K562 (cell line): Measurements from ENCODE around the gene BSCL2. TPM values are rescaled to one million over a fixed set of nuclear protein-coding genes. Genes with fewer than 3 reads are reported as not detected.

Experiments
- BCOR ChIP-seq: fragments of 450-650 bp; IDR thresholded peaks from 2 replicates; pipeline ENCODE4 v1.6.1; 2016
- CCNT2 ChIP-seq: IDR thresholded peaks from 2 replicates; pipeline ENCODE4 v1.6.1; 2011; ENCODE audit warnings: borderline replicate concordance, low read depth, mild to moderate bottlenecking, moderate library complexity, mixed read lengths, low read length; ENCODE audit not compliant: insufficient read length; ENCODE audit errors: extremely low read depth
- EGR1 ChIP-seq: fragments of 450-650 bp; conservative IDR thresholded peaks from 2 replicates; pipeline ENCODE4 v1.6.1; 2017; ENCODE audit warnings: mild to moderate bottlenecking
- ERF ChIP-seq: fragments of 450-650 bp; formaldehyde crosslinking; IDR thresholded peaks from 2 replicates; pipeline ENCODE4 v1.4.0; 2020; ENCODE audit warnings: mild to moderate bottlenecking, mixed read lengths
- HDGF ChIP-seq: fragments of 450-650 bp; IDR thresholded peaks from 2 replicates; pipeline ENCODE4 v1.6.1; 2016
- NKRF ChIP-seq: fragments of 450-650 bp; IDR thresholded peaks from 2 replicates; pipeline ENCODE4 v1.6.1; 2016; ENCODE audit warnings: borderline replicate concordance
- NR2C2 ChIP-seq, 2 experiments: fragments of 200-800 bp in 1 of 2; sonication (Bioruptor generic) in 1 of 2; sonication (generic) in 1 of 2; formaldehyde crosslinking in 1 of 2; IDR thresholded peaks; 2 replicates each; pipeline versions ENCODE4 v1.6.1 to v1.8.0; 2016 to 2022; ENCODE audit warnings: mild to moderate bottlenecking in 1 of 2, missing compliant biosample characterization in 1 of 2, missing genetic modification characterization in 1 of 2, missing genetic modification reagents in 1 of 2
- OTX1 ChIP-seq: fragments of 450-650 bp; formaldehyde crosslinking; IDR thresholded peaks from 2 replicates; pipeline ENCODE4 v1.4.0; 2022; ENCODE audit warnings: mild to moderate bottlenecking
- PHF20 ChIP-seq: fragments of 450-650 bp; IDR thresholded peaks from 2 replicates; pipeline ENCODE4 v1.6.1; 2018; ENCODE audit not compliant: partially characterized antibody
- RBM39 ChIP-seq: fragments of 200-400 bp; formaldehyde crosslinking; optimal IDR thresholded peaks from 2 replicates; pipeline ENCODE3; 2018; ENCODE audit warnings: low read depth, low read length
- SIN3A ChIP-seq, 2 experiments: fragments of 150-350 bp in 1 of 2; IDR thresholded peaks; 2 replicates each; pipeline ENCODE4 v1.6.1; 2011 to 2016; ENCODE audit warnings: borderline replicate concordance in 2 of 2, low read depth in 2 of 2, low read length in 2 of 2, mild to moderate bottlenecking in 2 of 2, moderate library complexity in 2 of 2; ENCODE audit not compliant: control insufficient read depth in 1 of 2
- SIN3B ChIP-seq: fragments of 450-650 bp; IDR thresholded peaks from 2 replicates; pipeline ENCODE4 v1.6.1; 2017; ENCODE audit warnings: low read depth, mild to moderate bottlenecking, moderate library complexity
- SMARCE1 ChIP-seq: fragments of 450-650 bp; IDR thresholded peaks from 2 replicates; pipeline ENCODE4 v1.7.1; 2016; ENCODE audit warnings: mild to moderate bottlenecking
- SPI1 ChIP-seq: IDR thresholded peaks from 2 replicates; pipeline ENCODE4 v1.6.1; 2011; ENCODE audit warnings: low read depth, low read length, control low read depth, borderline replicate concordance
- TEAD4 ChIP-seq, 2 experiments: sonication (generic) in 1 of 2; formaldehyde crosslinking in 1 of 2; IDR thresholded peaks; 2 replicates each; pipeline versions ENCODE4 v1.6.1 to v1.8.0; 2012 to 2022; ENCODE audit warnings: borderline replicate concordance in 1 of 2, inconsistent platforms in 1 of 2, low read length in 1 of 2, mild to moderate bottlenecking in 1 of 2, missing genetic modification reagents in 1 of 2
- ZEB2 ChIP-seq: fragments of 450-650 bp; IDR thresholded peaks from 2 replicates; pipeline ENCODE4 v1.6.1; 2016
- ZNF431 ChIP-seq: sonication (generic); formaldehyde crosslinking; IDR thresholded peaks from 2 replicates; pipeline ENCODE4 v1.8.0; 2022; ENCODE audit warnings: mild to moderate bottlenecking, missing genetic modification reagents
- ZNF589 ChIP-seq: fragments of 200-800 bp; sonication (Bioruptor generic); IDR thresholded peaks from 2 replicates; pipeline ENCODE4 v1.6.1; 2016; ENCODE audit warnings: low read depth, missing genetic modification characterization, missing compliant biosample characterization
- polyA plus RNA-seq, 8 experiments: library from polyadenylated mRNA; depleted of rRNA in 4 of 8; stranded (reverse) in 5 of 8; unstranded in 3 of 8; fragments of >200 nt; fragmentation: Nextera tagmentation in 2 of 8; fragmentation: Illumina TruSeq in 1 of 8; extraction: Ambion mirVana in 2 of 8; extraction: Trizol in 1 of 8; gene quantifications; 2 replicates each; pipeline versions ENCODE4 v1.2.1 to v1.2.3, GENCODE V29; 2011 to 2014; ENCODE audit warnings: inconsistent platforms in 1 of 8, missing spikeins in 1 of 8
- total RNA-seq, 7 experiments: library from RNA; depleted of rRNA in 6 of 7; stranded (reverse); fragments of >200 nt in 6 of 7; fragmentation: Illumina TruSeq in 2 of 7; extraction: Trizol in 2 of 7; gene quantifications; 2 replicates each; pipeline versions ENCODE4 v1.2.1 to v1.2.3, GENCODE V29; 2011 to 2021; ENCODE audit warnings: low replicate concordance in 1 of 7
- TF ChIP-seq, protein P1 (sequence below): IDR thresholded peaks from 2 replicates; pipeline ENCODE4 v1.6.1; 2014; ENCODE audit warnings: antibody characterized with exemption
- TF ChIP-seq, protein P2 (sequence below), 3 experiments: fragments of 200-800 bp in 1 of 3; fragments of 250-450 bp in 1 of 3; fragments of 450-650 bp in 1 of 3; sonication (Bioruptor Pico) in 1 of 3; sonication (Bioruptor generic) in 1 of 3; formaldehyde crosslinking in 1 of 3; IDR thresholded peaks; 2 replicates each; pipeline versions ENCODE4 v1.6.1 to v1.8.0; 2016 to 2022; ENCODE audit warnings: mild to moderate bottlenecking in 2 of 3, missing genetic modification characterization in 2 of 3, missing compliant biosample characterization in 1 of 3, moderate library complexity in 1 of 3

Gene BSCL2
- total and polyA plus RNA-seq, 9 of the 15 experiments (the other 6 are each of a cell fraction or from before 2014, with no cell fraction given), result 18.9 to 51.7 (median 35.2) TPM

DNA sequence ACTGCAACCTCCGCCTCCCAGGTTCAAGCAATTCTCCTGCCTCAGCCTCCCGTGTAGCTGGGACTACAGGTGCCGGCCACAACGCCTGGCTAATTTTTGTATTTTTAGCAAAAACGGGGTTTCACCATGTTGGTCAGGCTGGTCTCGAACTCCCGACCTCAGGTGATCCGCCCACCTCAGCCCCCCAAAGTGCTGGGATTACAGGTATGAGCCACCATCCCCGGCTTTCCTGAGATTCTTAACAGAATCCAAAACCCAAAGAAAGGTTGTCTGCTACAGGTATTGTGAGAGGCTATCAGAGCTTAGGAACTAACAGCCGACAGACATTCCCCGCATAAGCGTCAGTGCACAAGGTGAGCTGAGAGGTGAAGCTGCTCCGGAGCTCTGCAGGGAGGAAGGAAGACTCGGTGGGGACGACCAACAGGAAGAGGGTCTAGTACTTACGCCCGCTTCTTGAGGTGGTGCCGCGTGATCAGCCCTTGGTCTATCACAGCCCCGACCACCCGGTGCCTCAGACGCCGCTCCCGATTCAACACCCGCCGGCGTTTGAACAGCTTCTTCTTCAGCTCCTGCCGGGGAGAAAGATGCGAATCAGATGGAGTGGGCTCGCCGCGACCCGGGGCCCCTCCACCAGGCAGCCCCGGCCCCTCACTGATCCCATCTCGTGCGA is 42.7 kb downstream of the BSCL2 start (continued):
- TF ChIP-seq NKRF (peak; percentile 47; the same call in 1 of the 2 replicates), ZEB2 (peak; percentile 57; the same call in 1 of the 2 replicates), ZNF431 (peak; percentile 36; the same call in 1 of the 2 replicates), PHF20 (peak; percentile 10), SIN3B (0 out of 2 replicates have a peak, but pooled peaks have one; percentile 47), ERF (CRISPR knock-in tag) (peak; percentile 34; the same call in 1 of the 2 replicates), HDGF (0 out of 2 replicates have a peak, but pooled peaks have one; percentile 46), OTX1 (no peak), NR2C2 (CRISPR knock-in tag; IDR thresholded peaks at IDR 0.05) (0 out of 2 replicates have a peak, but pooled peaks have one; percentile 18), NR2C2 (tag; IDR thresholded peaks at IDR 0.05) (no peak), TEAD4 (IDR thresholded peaks at IDR 0.05; ENCODE audit: low read length) (0 out of 2 replicates have a peak, but pooled peaks have one; percentile 6), TEAD4 (CRISPR knock-in tag; IDR thresholded peaks at IDR 0.05; ENCODE audit: borderline replicate concordance) (no peak), SIN3A (IDR thresholded peaks at IDR 0.05; ENCODE audit: borderline replicate concordance in 2 of 2, control insufficient read depth in 1 of 2, low read depth in 2 of 2, low read length in 2 of 2) (peak in 1 of 2 experiments; percentile 59; a peak in 1 of 4 replicates), SPI1 (0 out of 2 replicates have a peak, but pooled peaks have one; percentile 25), BCOR (peak; percentile 43), ZNF589 (0 out of 2 replicates have a peak, but pooled peaks have one; percentile 16), SMARCE1 (peak; percentile 15), EGR1 (peak; percentile 67), CCNT2 (no peak), RBM39 (no peak)
- TF ChIP-seq, protein P1, sequence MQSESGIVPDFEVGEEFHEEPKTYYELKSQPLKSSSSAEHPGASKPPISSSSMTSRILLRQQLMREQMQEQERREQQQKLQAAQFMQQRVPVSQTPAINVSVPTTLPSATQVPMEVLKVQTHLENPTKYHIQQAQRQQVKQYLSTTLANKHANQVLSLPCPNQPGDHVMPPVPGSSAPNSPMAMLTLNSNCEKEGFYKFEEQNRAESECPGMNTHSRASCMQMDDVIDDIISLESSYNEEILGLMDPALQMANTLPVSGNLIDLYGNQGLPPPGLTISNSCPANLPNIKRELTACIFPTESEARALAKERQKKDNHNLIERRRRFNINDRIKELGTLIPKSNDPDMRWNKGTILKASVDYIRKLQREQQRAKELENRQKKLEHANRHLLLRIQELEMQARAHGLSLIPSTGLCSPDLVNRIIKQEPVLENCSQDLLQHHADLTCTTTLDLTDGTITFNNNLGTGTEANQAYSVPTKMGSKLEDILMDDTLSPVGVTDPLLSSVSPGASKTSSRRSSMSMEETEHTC, result 0 out of 2 replicates have a peak, but pooled peaks have one; percentile 37
- TF ChIP-seq, protein P2, sequence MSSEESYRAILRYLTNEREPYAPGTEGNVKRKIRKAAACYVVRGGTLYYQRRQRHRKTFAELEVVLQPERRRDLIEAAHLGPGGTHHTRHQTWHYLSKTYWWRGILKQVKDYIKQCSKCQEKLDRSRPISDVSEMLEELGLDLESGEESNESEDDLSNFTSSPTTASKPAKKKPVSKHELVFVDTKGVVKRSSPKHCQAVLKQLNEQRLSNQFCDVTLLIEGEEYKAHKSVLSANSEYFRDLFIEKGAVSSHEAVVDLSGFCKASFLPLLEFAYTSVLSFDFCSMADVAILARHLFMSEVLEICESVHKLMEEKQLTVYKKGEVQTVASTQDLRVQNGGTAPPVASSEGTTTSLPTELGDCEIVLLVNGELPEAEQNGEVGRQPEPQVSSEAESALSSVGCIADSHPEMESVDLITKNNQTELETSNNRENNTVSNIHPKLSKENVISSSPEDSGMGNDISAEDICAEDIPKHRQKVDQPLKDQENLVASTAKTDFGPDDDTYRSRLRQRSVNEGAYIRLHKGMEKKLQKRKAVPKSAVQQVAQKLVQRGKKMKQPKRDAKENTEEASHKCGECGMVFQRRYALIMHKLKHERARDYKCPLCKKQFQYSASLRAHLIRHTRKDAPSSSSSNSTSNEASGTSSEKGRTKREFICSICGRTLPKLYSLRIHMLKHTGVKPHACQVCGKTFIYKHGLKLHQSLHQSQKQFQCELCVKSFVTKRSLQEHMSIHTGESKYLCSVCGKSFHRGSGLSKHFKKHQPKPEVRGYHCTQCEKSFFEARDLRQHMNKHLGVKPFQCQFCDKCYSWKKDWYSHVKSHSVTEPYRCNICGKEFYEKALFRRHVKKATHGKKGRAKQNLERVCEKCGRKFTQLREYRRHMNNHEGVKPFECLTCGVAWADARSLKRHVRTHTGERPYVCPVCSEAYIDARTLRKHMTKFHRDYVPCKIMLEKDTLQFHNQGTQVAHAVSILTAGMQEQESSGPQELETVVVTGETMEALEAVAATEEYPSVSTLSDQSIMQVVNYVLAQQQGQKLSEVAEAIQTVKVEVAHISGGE (CRISPR knock-in tag; IDR thresholded peaks at IDR 0.05), result peak in 1 of 3 experiments; percentile 60; a peak in 1 of 6 replicates
